Placental epithelial cell (primary cell): ENCODE measurements around the gene CRP. TPM values are rescaled to one million over a fixed set of nuclear protein-coding genes. Genes with fewer than 3 reads are reported as not detected.

Experiments used
- total RNA-seq: library from RNA; depleted of rRNA; stranded (reverse); fragments of >200 nt; gene quantifications from 2 replicates; pipeline ENCODE4 v1.2.3, GENCODE V29; 2012

Gene CRP
- total RNA-seq: under 0.01 TPM in 1 of 2 replicates, not detected in the other

GRCh38 chr1:159714529-159714928 lies at the start of gene CRP:
Gene CRP, minus strand, starts transcription at chr1:159714589. Its CDS starts 104 bp downstream, at chr1:159714485.

Other genes starting within 250 kb of the CRP start
- not detected in 2 replicates for gene OR10J5, start 178.6 kb downstream of the CRP start, total RNA-seq
- gene APCS, start 126.8 kb downstream of the CRP start, total RNA-seq: not detected in 2 replicates
- 31.0 and 47.8 TPM in 2 replicates for gene DUSP23, start 66.4 kb upstream of the CRP start, total RNA-seq
- not detected in 2 replicates for gene FCRL6, start 87.8 kb upstream of the CRP start, total RNA-seq
- gene SLAMF8, start 112.3 kb upstream of the CRP start, total RNA-seq: 2.0 and 8.5 TPM in 2 replicates
- 0.22 and 0.39 TPM in 2 replicates for gene VSIG8, start 148.1 kb upstream of the CRP start, total RNA-seq
- 1.1 and 1.2 TPM in 2 replicates for gene CFAP45, start 185.6 kb upstream of the CRP start, total RNA-seq
- 268 and 1,244 TPM in 2 replicates for gene TAGLN2, start 210.9 kb upstream of the CRP start, total RNA-seq
- 7.7 and 9.0 TPM in 2 replicates for gene IGSF9, start 231.0 kb upstream of the CRP start, total RNA-seq
- gene SLAMF9, start 239.6 kb upstream of the CRP start, total RNA-seq: 4.7 and 6.8 TPM in 2 replicates